Measurements from ENCODE around the gene SIDT1. TPM values are rescaled to one million over a fixed set of nuclear protein-coding genes. Genes with fewer than 3 reads are reported as not detected.

Gene SIDT1
- total RNA-seq, 1 experiment from 2014 or later, result not detected

GRCh38 chr3:113541519-113541918 lies 9.2 kb downstream of the SIDT1 start:
- Histone ChIP-seq H2BK5ac (ENCODE audit: insufficient read length, low read length) (no peak overlapping the region), H3K9me3 (ENCODE audit: control insufficient read depth, low read depth, low read length) (no peaks in the 10 kb centered on the region), H4K5ac (ENCODE audit: insufficient read length, low read depth, low read length) (no peak overlapping the region), H4K20me1 (ENCODE audit: control insufficient read depth, insufficient read depth, insufficient read length) (no peaks in the 10 kb centered on the region), H3K27ac (ENCODE audit: insufficient read length, low read depth, low read length) (no peak overlapping the region), H3K56ac (ENCODE audit: insufficient read length, low read depth, low read length) (no peak overlapping the region), H2AFZ (ENCODE audit: low read length) (no peak overlapping the region), H3K23ac (ENCODE audit: insufficient read length, low read depth, low read length) (no peak overlapping the region), H4K8ac (replicated peaks; ENCODE audit: insufficient read length, low read depth, low read length) (no peak overlapping the region), H4K91ac (ENCODE audit: insufficient read length, low read depth, low read length) (no peak overlapping the region), H3T11ph (ENCODE audit: low read length) (no peak overlapping the region), H3K4me2 (ENCODE audit: insufficient read depth, insufficient read length, low read length) (no peak overlapping the region), H3K4ac (ENCODE audit: low read depth, low read length) (no peak overlapping the region), H3K9ac (ENCODE audit: extremely low read depth, insufficient read length, low read length) (no peak overlapping the region), H3K18ac (ENCODE audit: insufficient read length, low read depth, low read length) (no peak overlapping the region), H2AK5ac (ENCODE audit: insufficient read length, low read length) (no peak overlapping the region), H3K79me2 (ENCODE audit: insufficient read depth, low read length) (no peaks in the 10 kb centered on the region), H3K4me1 (ENCODE audit: insufficient read depth, low read length) (no peaks in the 10 kb centered on the region), H3K23me2 (ENCODE audit: insufficient read length, low read depth, low read length, poor library complexity, severe bottlenecking) (no peaks in the 10 kb centered on the region), H3K27me3 (ENCODE audit: insufficient read depth, low read length) (no peaks in the 10 kb centered on the region; the same call in 1 of the 2 replicates), H3K79me1 (ENCODE audit: insufficient read depth, low read depth, low read length, poor library complexity, severe bottlenecking) (no peaks in the 10 kb centered on the region), H2BK15ac (ENCODE audit: low read depth, low read length) (no peak overlapping the region), H2BK12ac (ENCODE audit: insufficient read length, low read depth, low read length) (no peak overlapping the region), H2BK20ac (ENCODE audit: low read depth, low read length, poor library complexity, severe bottlenecking) (no peak overlapping the region), H2BK120ac (ENCODE audit: low read depth, low read length, poor library complexity, severe bottlenecking) (no peak overlapping the region), H3K14ac (ENCODE audit: insufficient read depth, low read length) (no peak overlapping the region)
- Mint-ChIP-seq H3K4me3 (no peak overlapping the region), H3K36me3 (ENCODE audit: insufficient read depth in 1 of 3, low read depth in 3 of 3) (no peaks in the 10 kb centered on the region), H3K9me3 (peaks cover 4% of the 10 kb centered on the region in 2 experiments; a peak in 3 of 5 replicates), H3K27me3 (ENCODE audit: low read depth) (no peaks in the 10 kb centered on the region; the same call in none of the 2 replicates), H3K4me1 (no peaks in the 10 kb centered on the region), H3K27ac (no peak overlapping the region)
- no CpG with 5 or more reads among the region's 2 CpGs for WGBS (ENCODE audit: extremely low coverage, insufficient read length, low lambda C conversion rate)
- TF ChIP-seq, protein P1, sequence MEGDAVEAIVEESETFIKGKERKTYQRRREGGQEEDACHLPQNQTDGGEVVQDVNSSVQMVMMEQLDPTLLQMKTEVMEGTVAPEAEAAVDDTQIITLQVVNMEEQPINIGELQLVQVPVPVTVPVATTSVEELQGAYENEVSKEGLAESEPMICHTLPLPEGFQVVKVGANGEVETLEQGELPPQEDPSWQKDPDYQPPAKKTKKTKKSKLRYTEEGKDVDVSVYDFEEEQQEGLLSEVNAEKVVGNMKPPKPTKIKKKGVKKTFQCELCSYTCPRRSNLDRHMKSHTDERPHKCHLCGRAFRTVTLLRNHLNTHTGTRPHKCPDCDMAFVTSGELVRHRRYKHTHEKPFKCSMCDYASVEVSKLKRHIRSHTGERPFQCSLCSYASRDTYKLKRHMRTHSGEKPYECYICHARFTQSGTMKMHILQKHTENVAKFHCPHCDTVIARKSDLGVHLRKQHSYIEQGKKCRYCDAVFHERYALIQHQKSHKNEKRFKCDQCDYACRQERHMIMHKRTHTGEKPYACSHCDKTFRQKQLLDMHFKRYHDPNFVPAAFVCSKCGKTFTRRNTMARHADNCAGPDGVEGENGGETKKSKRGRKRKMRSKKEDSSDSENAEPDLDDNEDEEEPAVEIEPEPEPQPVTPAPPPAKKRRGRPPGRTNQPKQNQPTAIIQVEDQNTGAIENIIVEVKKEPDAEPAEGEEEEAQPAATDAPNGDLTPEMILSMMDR (conservative IDR thresholded peaks at IDR 0.05), result no peak
- DNase-seq, result no peak

Data from H9 (cell line).